RWPE2 (cell line): Measurements from ENCODE around the gene LAMA3.

Experiments
- ATAC-seq: fragments of 200-7000 bp; cut with Tn5 transposase; 3 replicates; pipeline ENCODE4 v1.9.1; 2021; ENCODE audit warnings: low read depth
- DNase-seq: peaks from one replicate; pipeline ENCODE4 v3.0.0-alpha.2; 2020; ENCODE audit warnings: low spot score
- H3K27ac ChIP-seq: fragments of 450-650 bp; 2 replicates; pipeline ENCODE4 v1.5.1; 2017; ENCODE audit warnings: mild to moderate bottlenecking; ENCODE audit not compliant: poor library complexity, severe bottlenecking
- H3K27me3 ChIP-seq: fragments of 250-450 bp; sonication (Bioruptor Pico); 2 replicates; pipeline ENCODE4 v1.5.1; 2021; ENCODE audit warnings: mild to moderate bottlenecking, moderate library complexity; ENCODE audit not compliant: insufficient read depth, poor library complexity, severe bottlenecking
- H3K36me3 ChIP-seq: fragments of 250-450 bp; sonication (Bioruptor Pico); 2 replicates; pipeline ENCODE4 v1.5.1; 2020; ENCODE audit warnings: low read depth, mild to moderate bottlenecking, moderate library complexity
- H3K4me1 ChIP-seq: fragments of 250-450 bp; sonication (Bioruptor Pico); 2 replicates; pipeline ENCODE4 v1.5.1; 2021; ENCODE audit warnings: mild to moderate bottlenecking, moderate library complexity; ENCODE audit not compliant: insufficient read depth, poor library complexity, severe bottlenecking
- H3K4me3 ChIP-seq: fragments of 250-450 bp; sonication (Bioruptor Pico); 2 replicates; pipeline ENCODE4 v1.5.1; 2021; ENCODE audit warnings: mild to moderate bottlenecking, moderate library complexity; ENCODE audit not compliant: severe bottlenecking
- H3K9me3 ChIP-seq: fragments of 250-450 bp; sonication (Bioruptor Pico); 2 replicates; pipeline ENCODE4 v1.5.1; 2021; ENCODE audit warnings: mild to moderate bottlenecking, moderate library complexity; ENCODE audit not compliant: severe bottlenecking
- CTCF ChIP-seq: fragments of 450-650 bp; IDR thresholded peaks from one replicate; pipeline ENCODE4 v1.5.1; 2017; ENCODE audit warnings: mild to moderate bottlenecking, moderate library complexity; ENCODE audit not compliant: poor library complexity, severe bottlenecking

Gene LAMA3

GRCh38 chr18:23703057-23703986 lies 14.1 kb downstream of the LAMA3 start:
- Histone ChIP-seq H3K9me3 (peaks cover 4% of the 10 kb centered on the region), H3K27ac (no peak overlapping the region), H3K4me3 (no peak overlapping the region), H3K4me1 (no peaks in the 10 kb centered on the region), H3K36me3 (no peaks in the 10 kb centered on the region; the same call in 1 of the 2 replicates), H3K27me3 (no peaks in the 10 kb centered on the region)
- TF ChIP-seq CTCF: peak; percentile 85
- DNase-seq (no peak), ATAC-seq (peak; percentile 87)

GRCh38 chr18:23703987-23704384 lies 14.7 kb downstream of the LAMA3 start:
- Histone ChIP-seq H3K27ac (no peak overlapping the region), H3K36me3 (no peaks in the 10 kb centered on the region; the same call in 1 of the 2 replicates), H3K27me3 (no peaks in the 10 kb centered on the region), H3K9me3 (peaks cover 4% of the 10 kb centered on the region), H3K4me1 (no peaks in the 10 kb centered on the region), H3K4me3 (no peak overlapping the region)
- DNase-seq (no peak), ATAC-seq (no peak)
- no peak for TF ChIP-seq CTCF

- H3K36me3 ChIP-seq: no peaks in the 10 kb centered on the region; the same call in 1 of the 2 replicates
- H3K4me1 ChIP-seq: no peaks in the 10 kb centered on the region
- H3K27ac ChIP-seq: no peak overlapping the region
- H3K9me3 ChIP-seq: peaks cover 4% of the 10 kb centered on the region
- no peak for TF ChIP-seq CTCF
- H3K27me3 ChIP-seq: no peaks in the 10 kb centered on the region
- no peak overlapping the region for H3K4me3 ChIP-seq
- ATAC-seq: no peak
- no peak for DNase-seq
These were observed 15.6 kb downstream of the LAMA3 start for GRCh38 chr18:23704806-23705205.

- DNase-seq: no peak
- ATAC-seq: no peak
- no peak for TF ChIP-seq CTCF
- Histone ChIP-seq H3K4me3 (no peak overlapping the region), H3K9me3 (peaks cover 4% of the 10 kb centered on the region), H3K36me3 (no peaks in the 10 kb centered on the region; the same call in 1 of the 2 replicates), H3K27ac (no peak overlapping the region), H3K27me3 (no peaks in the 10 kb centered on the region), H3K4me1 (peaks cover 3% of the 10 kb centered on the region)
These were observed 17.9 kb downstream of the LAMA3 start for GRCh38 chr18:23706971-23707640.
